Activated CD4-positive, alpha-beta memory T cell treated with anti-CD3 and anti-CD28 coated beads for 36 hours (primary cell): Measurements from ENCODE around the gene CRB2. TPM values are rescaled to one million over a fixed set of nuclear protein-coding genes. Genes with fewer than 3 reads are reported as not detected.

ENCODE experiments used
- CTCF ChIA-PET: fragments of 350-600 bp; sonication (Branson Sonifier 250); formaldehyde crosslinking; loops from one replicate; lab custom pipeline; 2021; ENCODE audit warnings: antibody characterized with exemption, inconsistent platforms; lab: Charles Lee
- POLR2A ChIA-PET: fragments of 350-600 bp; sonication (Branson Sonifier 250); formaldehyde crosslinking; loops from one replicate; lab custom pipeline; 2021; ENCODE audit warnings: antibody characterized with exemption; lab: Charles Lee
- DNase-seq: peaks from one replicate; pipeline ENCODE4 v3.0.0-alpha.2; 2020
- H3K27ac Mint-ChIP-seq: one replicate; pipeline ENCODE4 v1.8.0; 2021; ENCODE audit warnings: mixed read lengths
- H3K27me3 Mint-ChIP-seq: one replicate; pipeline ENCODE4 v1.8.0; 2021; ENCODE audit warnings: mixed read lengths
- H3K36me3 Mint-ChIP-seq: one replicate; pipeline ENCODE4 v1.8.0; 2021; ENCODE audit warnings: mixed read lengths
- H3K4me1 Mint-ChIP-seq: one replicate; pipeline ENCODE4 v1.8.0; 2021; ENCODE audit warnings: low read depth, mixed read lengths
- H3K4me3 Mint-ChIP-seq: one replicate; pipeline ENCODE4 v1.8.0; 2021; ENCODE audit warnings: mild to moderate bottlenecking, mixed read lengths
- H3K9me3 Mint-ChIP-seq: one replicate; pipeline ENCODE4 v1.8.0; 2021; ENCODE audit warnings: mixed read lengths
- intact Hi-C: fragments of 100-400 bp; cut with micrococcal nuclease; formaldehyde crosslinking; loops from one replicate; pipeline ENCODE4 v1.15.1; 2023
- total RNA-seq, 2 experiments: library from RNA; stranded (reverse); gene quantifications; one replicate each; pipeline ENCODE4 v1.2.3, GENCODE V29; 2021

CRB2 gene
- total RNA-seq: not detected

- ChIA-PET CTCF (interaction anchor here (0.9 to 8.7 kb wide), 2 partner anchors 30 to 54 kb away, joined by 4 to 93 read pairs; no protein-coding TSS in a partner anchor), POLR2A (interaction anchor here (0.5 kb wide), 1 partner anchor 133 kb away, joined by 5 read pairs; no protein-coding TSS in a partner anchor)
- Mint-ChIP-seq H3K36me3 (no peaks in the 10 kb centered on the region), H3K27me3 (peaks cover 16% of the 10 kb centered on the region), H3K9me3 (no peaks in the 10 kb centered on the region), H3K4me1 (peaks cover 3% of the 10 kb centered on the region), H3K4me3 (no peak within 1 kb of the TSS), H3K27ac (peak within 1 kb of the TSS; percentile 13)
- DNase-seq: no peak
- intact Hi-C loops: no loop called here
Observed at GRCh38 chr9:123355761-123356431, at the start of gene CRB2. Gene CRB2, plus strand, starts transcription at chr9:123356197. Its CDS starts 64 bp downstream, at chr9:123356261.

- peaks cover 6% of the 10 kb centered on the region for H3K4me1 Mint-ChIP-seq
- intact Hi-C loops: no loop called here
- no peak overlapping the region for H3K4me3 Mint-ChIP-seq
- H3K27ac Mint-ChIP-seq: no peak overlapping the region
- ChIA-PET CTCF (no interaction called here), POLR2A (no interaction called here)
- no peaks in the 10 kb centered on the region for H3K9me3 Mint-ChIP-seq
- no peaks in the 10 kb centered on the region for H3K36me3 Mint-ChIP-seq
- no peak for DNase-seq
- no peaks in the 10 kb centered on the region for H3K27me3 Mint-ChIP-seq
Observed at GRCh38 chr9:123309611-123310010, 46.4 kb upstream of the CRB2 start.

GRCh38 chr9:123310551-123311249, 45.3 kb upstream of the CRB2 start:
- intact Hi-C loops: no loop called here
- Mint-ChIP-seq H3K4me3 (no peak overlapping the region), H3K27ac (no peak overlapping the region), H3K9me3 (no peaks in the 10 kb centered on the region), H3K4me1 (no peaks in the 10 kb centered on the region), H3K36me3 (no peaks in the 10 kb centered on the region), H3K27me3 (no peaks in the 10 kb centered on the region)
- ChIA-PET POLR2A (no interaction called here), CTCF (no interaction called here)
- DNase-seq: no peak

- no peak for DNase-seq
- Mint-ChIP-seq H3K9me3 (no peaks in the 10 kb centered on the region), H3K4me1 (no peaks in the 10 kb centered on the region), H3K27ac (no peak overlapping the region), H3K27me3 (no peaks in the 10 kb centered on the region), H3K36me3 (no peaks in the 10 kb centered on the region), H3K4me3 (no peak overlapping the region)
- ChIA-PET CTCF (no interaction called here), POLR2A (no interaction called here)
- intact Hi-C loops: no loop called here
Observed at GRCh38 chr9:123311250-123311752, 44.7 kb upstream of the CRB2 start.

- H3K9me3 Mint-ChIP-seq: no peaks in the 10 kb centered on the region
- POLR2A ChIA-PET: no interaction called here
- no peak overlapping the region for H3K27ac Mint-ChIP-seq
- DNase-seq: no peak
- H3K36me3 Mint-ChIP-seq: no peaks in the 10 kb centered on the region
- H3K27me3 Mint-ChIP-seq: no peaks in the 10 kb centered on the region
- H3K4me1 Mint-ChIP-seq: no peaks in the 10 kb centered on the region
- intact Hi-C loops: no loop called here
- no peak overlapping the region for H3K4me3 Mint-ChIP-seq
- CTCF ChIA-PET: no interaction called here
Observed at GRCh38 chr9:123312306-123312877, 43.6 kb upstream of the CRB2 start.

GRCh38 chr9:123314617-123315016, 41.4 kb upstream of the CRB2 start:
- Mint-ChIP-seq H3K27ac (no peak overlapping the region), H3K4me1 (no peaks in the 10 kb centered on the region), H3K9me3 (no peaks in the 10 kb centered on the region), H3K4me3 (no peak overlapping the region), H3K36me3 (no peaks in the 10 kb centered on the region), H3K27me3 (no peaks in the 10 kb centered on the region)
- intact Hi-C loops: no loop called here
- CTCF ChIA-PET: no interaction called here
- POLR2A ChIA-PET: no interaction called here
- no peak for DNase-seq

- no peaks in the 10 kb centered on the region for H3K36me3 Mint-ChIP-seq
- CTCF ChIA-PET: no interaction called here
- no peaks in the 10 kb centered on the region for H3K27me3 Mint-ChIP-seq
- intact Hi-C loops: no loop called here
- H3K4me1 Mint-ChIP-seq: no peaks in the 10 kb centered on the region
- DNase-seq: no peak
- no peak overlapping the region for H3K27ac Mint-ChIP-seq
- POLR2A ChIA-PET: no interaction called here
- no peak overlapping the region for H3K4me3 Mint-ChIP-seq
- H3K9me3 Mint-ChIP-seq: no peaks in the 10 kb centered on the region
Observed at GRCh38 chr9:123315635-123316034, 40.4 kb upstream of the CRB2 start.

GRCh38 chr9:123316053-123316718, 39.8 kb upstream of the CRB2 start:
- Mint-ChIP-seq H3K4me1 (peaks cover under 1% of the 10 kb centered on the region), H3K27ac (no peak overlapping the region), H3K4me3 (no peak overlapping the region), H3K27me3 (no peaks in the 10 kb centered on the region), H3K36me3 (no peaks in the 10 kb centered on the region), H3K9me3 (no peaks in the 10 kb centered on the region)
- POLR2A ChIA-PET: no interaction called here
- DNase-seq: no peak
- CTCF ChIA-PET: no interaction called here
- intact Hi-C loops: no loop called here

- Mint-ChIP-seq H3K9me3 (no peaks in the 10 kb centered on the region), H3K4me3 (no peak overlapping the region), H3K27ac (no peak overlapping the region), H3K36me3 (no peaks in the 10 kb centered on the region), H3K27me3 (no peaks in the 10 kb centered on the region), H3K4me1 (peaks cover 20% of the 10 kb centered on the region)
- peak; percentile 44 for DNase-seq
- ChIA-PET POLR2A (no interaction called here), CTCF (no interaction called here)
- intact Hi-C loops: no loop called here
Observed at GRCh38 chr9:123318202-123318601, 37.8 kb upstream of the CRB2 start.

GRCh38 chr9:123318961-123319421, 37.0 kb upstream of the CRB2 start:
- H3K27ac Mint-ChIP-seq: no peak overlapping the region
- H3K9me3 Mint-ChIP-seq: no peaks in the 10 kb centered on the region
- intact Hi-C loops: no loop called here
- no peak for DNase-seq
- ChIA-PET CTCF (interaction anchor here (1.4 kb wide), 1 partner anchor 94 kb away, joined by 4 read pairs; no protein-coding TSS in a partner anchor), POLR2A (no interaction called here)
- peaks cover 23% of the 10 kb centered on the region for H3K4me1 Mint-ChIP-seq
- H3K27me3 Mint-ChIP-seq: no peaks in the 10 kb centered on the region
- H3K4me3 Mint-ChIP-seq: no peak overlapping the region
- no peaks in the 10 kb centered on the region for H3K36me3 Mint-ChIP-seq

- no peaks in the 10 kb centered on the region for H3K27me3 Mint-ChIP-seq
- POLR2A ChIA-PET: no interaction called here
- no peaks in the 10 kb centered on the region for H3K36me3 Mint-ChIP-seq
- peaks cover 23% of the 10 kb centered on the region for H3K4me1 Mint-ChIP-seq
- no peaks in the 10 kb centered on the region for H3K9me3 Mint-ChIP-seq
- no peak overlapping the region for H3K27ac Mint-ChIP-seq
- DNase-seq: no peak
- intact Hi-C loops: no loop called here
- CTCF ChIA-PET: interaction anchor here (1.4 kb wide), 1 partner anchor 94 kb away, joined by 4 read pairs; no protein-coding TSS in a partner anchor
- H3K4me3 Mint-ChIP-seq: no peak overlapping the region
Observed at GRCh38 chr9:123319541-123320339, 36.3 kb upstream of the CRB2 start.
